BE2C (cell line): ENCODE measurements around the gene CLDN18.

ENCODE experiments used
- DNase-seq: peaks from one replicate; pipeline ENCODE4 v3.0.0-alpha.2; 2020
- H3K27me3 ChIP-seq: fragments of 250-450 bp; sonication (Bioruptor Pico); 2 replicates; pipeline ENCODE4 v1.5.1; 2020; ENCODE audit warnings: mild to moderate bottlenecking
- H3K36me3 ChIP-seq: fragments of 250-450 bp; sonication (Bioruptor Pico); 2 replicates; pipeline ENCODE4 v1.5.1; 2020; ENCODE audit warnings: mild to moderate bottlenecking
- H3K4me1 ChIP-seq: fragments of 250-450 bp; sonication (Bioruptor Pico); 2 replicates; pipeline ENCODE4 v1.5.1; 2020
- H3K4me3 ChIP-seq: 2 replicates; pipeline ENCODE4 v1.5.1; 2011; ENCODE audit warnings: low read depth, low read length
- H3K9me3 ChIP-seq: fragments of 250-450 bp; sonication (Bioruptor Pico); 2 replicates; pipeline ENCODE4 v1.5.1; 2020
- CTCF ChIP-seq: IDR thresholded peaks from 2 replicates; pipeline ENCODE4 v1.5.1; 2012; ENCODE audit warnings: mild to moderate bottlenecking, low read depth, low read length

Gene CLDN18

GRCh38 chr3:137987723-137988122 lies 22.2 kb upstream of the CLDN18 start:
- Histone ChIP-seq H3K36me3 (no peaks in the 10 kb centered on the region), H3K27me3 (no peaks in the 10 kb centered on the region), H3K4me1 (no peaks in the 10 kb centered on the region), H3K9me3 (no peaks in the 10 kb centered on the region), H3K4me3 (no peak overlapping the region)
- TF ChIP-seq CTCF, result no peak
- no peak for DNase-seq

- DNase-seq, result no peak
- Histone ChIP-seq H3K4me3 (no peak overlapping the region), H3K36me3 (no peaks in the 10 kb centered on the region), H3K9me3 (no peaks in the 10 kb centered on the region), H3K27me3 (no peaks in the 10 kb centered on the region), H3K4me1 (no peaks in the 10 kb centered on the region)
- no peak for TF ChIP-seq CTCF
Measured at GRCh38 chr3:137988152-137988551, 21.8 kb upstream of the CLDN18 start.

- Histone ChIP-seq H3K4me1 (no peaks in the 10 kb centered on the region), H3K27me3 (no peaks in the 10 kb centered on the region), H3K36me3 (no peaks in the 10 kb centered on the region), H3K9me3 (no peaks in the 10 kb centered on the region; the same call in 1 of the 2 replicates), H3K4me3 (no peak overlapping the region)
- no peak for DNase-seq
- TF ChIP-seq CTCF, result no peak
Measured at GRCh38 chr3:137988982-137989381, 21.0 kb upstream of the CLDN18 start.

GRCh38 chr3:137990427-137990826 lies 19.5 kb upstream of the CLDN18 start:
- Histone ChIP-seq H3K4me1 (no peaks in the 10 kb centered on the region), H3K36me3 (no peaks in the 10 kb centered on the region), H3K27me3 (no peaks in the 10 kb centered on the region), H3K9me3 (no peaks in the 10 kb centered on the region; the same call in 1 of the 2 replicates), H3K4me3 (no peak overlapping the region)
- no peak for TF ChIP-seq CTCF
- DNase-seq, result no peak

GRCh38 chr3:137992592-137992991 lies 17.4 kb upstream of the CLDN18 start:
- Histone ChIP-seq H3K36me3 (no peaks in the 10 kb centered on the region), H3K4me3 (no peak overlapping the region), H3K27me3 (no peaks in the 10 kb centered on the region), H3K9me3 (no peaks in the 10 kb centered on the region; the same call in 1 of the 2 replicates), H3K4me1 (no peaks in the 10 kb centered on the region)
- no peak for DNase-seq
- TF ChIP-seq CTCF, result no peak

GRCh38 chr3:137998121-137999042 lies 11.6 kb upstream of the CLDN18 start:
- DNase-seq, result no peak
- peaks cover 13% of the 10 kb centered on the region for H3K27me3 ChIP-seq
- H3K4me3 ChIP-seq, result no peak overlapping the region
- H3K36me3 ChIP-seq, result no peaks in the 10 kb centered on the region
- no peaks in the 10 kb centered on the region; the same call in 1 of the 2 replicates for H3K9me3 ChIP-seq
- TF ChIP-seq CTCF, result no peak
- no peaks in the 10 kb centered on the region for H3K4me1 ChIP-seq
